T1000 (cell line): ENCODE results near the gene STAG3.
A peak's percentile ranks its signal among the peaks of the same experiment; 100 is the strongest.

Experiments used
- DNase-seq: peaks from one replicate; lab custom pipeline; 2025; ENCODE audit warnings: mixed read lengths; lab: John Stamatoyannopoulos, UW

Gene STAG3

GRCh38 chr7:100154651-100155491 is 22.8 kb upstream of the STAG3 start:
- no peak for DNase-seq

GRCh38 chr7:100155553-100156317 is 22.0 kb upstream of the STAG3 start:
- DNase-seq = no peak

GRCh38 chr7:100156331-100157068 is 21.2 kb upstream of the STAG3 start:
- DNase-seq = no peak

- DNase-seq = no peak
Observed at GRCh38 chr7:100157069-100157333, 20.7 kb upstream of the STAG3 start.

GRCh38 chr7:100157334-100158228 is 20.1 kb upstream of the STAG3 start:
- DNase-seq = no peak

- DNase-seq = peak; percentile 62
Observed at GRCh38 chr7:100158229-100159098, 19.3 kb upstream of the STAG3 start, which contains the start of gene TRAPPC14. TSS of gene TRAPPC14 (minus strand) at chr7:100158723. CDS start at chr7:100158499, 224 bp downstream.

- DNase-seq = no peak
Observed at GRCh38 chr7:100159099-100159623, 18.6 kb upstream of the STAG3 start.

- DNase-seq = no peak
Observed at GRCh38 chr7:100160067-100160466, 17.7 kb upstream of the STAG3 start.

GRCh38 chr7:100163006-100163531 is 14.6 kb upstream of the STAG3 start:
- DNase-seq = no peak

GRCh38 chr7:100163871-100164270 is 13.8 kb upstream of the STAG3 start:
- no peak for DNase-seq

GRCh38 chr7:100166317-100166940 is 11.3 kb upstream of the STAG3 start:
- DNase-seq = no peak

GRCh38 chr7:100166970-100167911 is 10.5 kb upstream of the STAG3 start:
- DNase-seq = no peak

- DNase-seq = no peak
Observed at GRCh38 chr7:100167912-100168323, 9.8 kb upstream of the STAG3 start.

- DNase-seq = no peak
Observed at GRCh38 chr7:100169147-100169850, 8.4 kb upstream of the STAG3 start.

GRCh38 chr7:100170101-100170897 is 7.4 kb upstream of the STAG3 start:
- no peak for DNase-seq

GRCh38 chr7:100171087-100171681 is 6.5 kb upstream of the STAG3 start:
- no peak for DNase-seq

GRCh38 chr7:100171840-100172239 is 5.9 kb upstream of the STAG3 start:
- no peak for DNase-seq
